Loucy (cell line): ENCODE results near the gene UPK1B.
A peak's percentile ranks its signal among the peaks of the same experiment; 100 is the strongest.
"Not testable (repeated sequence)": the region's sequence is repeated elsewhere in the genome, so short reads cannot be mapped to it uniquely, and the experiment has no call there.

Source experiments
- H2AFZ ChIP-seq: fragments of 200-600 bp; sonication (generic); 2 replicates; pipeline ENCODE4 v1.6.0; 2016; ENCODE audit warnings: antibody characterized with exemption, mild to moderate bottlenecking, low read length, moderate library complexity
- H3F3A ChIP-seq: fragments of 200-600 bp; 2 replicates; pipeline ENCODE4 v1.6.0; 2016; ENCODE audit warnings: antibody characterized with exemption, low read depth, mild to moderate bottlenecking
- H3K27me3 ChIP-seq: fragments of 200-600 bp; sonication (generic); 2 replicates; pipeline ENCODE4 v1.6.1; 2014; ENCODE audit warnings: low read length, mild to moderate bottlenecking; ENCODE audit not compliant: insufficient read depth, poor library complexity, severe bottlenecking
- H3K36me3 ChIP-seq: fragments of 200-600 bp; sonication (generic); 2 replicates; pipeline ENCODE4 v1.6.1; 2016; ENCODE audit warnings: low read length; ENCODE audit not compliant: insufficient read depth
- H3K4me1 ChIP-seq: fragments of 200-600 bp; sonication (generic); 2 replicates; pipeline ENCODE4 v1.5.1; 2014; ENCODE audit warnings: low read length, mild to moderate bottlenecking; ENCODE audit not compliant: insufficient read depth, poor library complexity, severe bottlenecking
- H3K4me2 ChIP-seq: fragments of 200-600 bp; sonication (generic); 2 replicates; pipeline ENCODE4 v1.6.0; 2014; ENCODE audit warnings: antibody characterized with exemption, low read length, low read depth, mild to moderate bottlenecking; ENCODE audit not compliant: poor library complexity, severe bottlenecking
- H3K4me3 ChIP-seq: fragments of 200-600 bp; sonication (generic); 2 replicates; pipeline ENCODE4 v1.5.1; 2014; ENCODE audit warnings: low read length, mild to moderate bottlenecking, mixed read lengths; ENCODE audit not compliant: poor library complexity, severe bottlenecking
- H3K79me2 ChIP-seq: fragments of 200-600 bp; sonication (generic); 2 replicates; pipeline ENCODE4 v1.6.1; 2014; ENCODE audit warnings: low read length; ENCODE audit not compliant: insufficient read depth
- H3K9ac ChIP-seq: fragments of 200-600 bp; sonication (generic); 2 replicates; pipeline ENCODE4 v1.6.0; 2014; ENCODE audit warnings: mild to moderate bottlenecking, low read depth, low read length, moderate library complexity; ENCODE audit not compliant: poor library complexity, severe bottlenecking
- H3K9me2 ChIP-seq: fragments of 200-600 bp; sonication (generic); replicated peaks from 2 replicates; pipeline ENCODE4 v1.6.1; 2016; ENCODE audit warnings: low read depth, low read length, mixed read lengths
- H3K9me3 ChIP-seq: fragments of 200-600 bp; sonication (generic); 2 replicates; pipeline ENCODE4 v1.6.1; 2014; ENCODE audit warnings: mild to moderate bottlenecking, antibody characterized with exemption, low read length, low read depth; ENCODE audit not compliant: insufficient read depth
- H4K20me1 ChIP-seq: fragments of 200-600 bp; sonication (generic); 2 replicates; pipeline ENCODE4 v1.6.0; 2014; ENCODE audit warnings: antibody characterized with exemption, low read length, mild to moderate bottlenecking; ENCODE audit not compliant: insufficient read depth, poor library complexity, severe bottlenecking
- EZH2phosphoT487 ChIP-seq: fragments of 200-600 bp; IDR thresholded peaks from 2 replicates; pipeline ENCODE4 v1.6.1; 2018; ENCODE audit warnings: antibody characterized with exemption, mild to moderate bottlenecking, moderate library complexity, borderline replicate concordance
- TF ChIP-seq, protein P1 (sequence below): fragments of 200-600 bp; sonication (generic); conservative IDR thresholded peaks from 2 replicates; pipeline ENCODE4 v1.5.1; 2014; ENCODE audit warnings: mild to moderate bottlenecking, antibody characterized with exemption, low read length

The UPK1B gene

DNA sequence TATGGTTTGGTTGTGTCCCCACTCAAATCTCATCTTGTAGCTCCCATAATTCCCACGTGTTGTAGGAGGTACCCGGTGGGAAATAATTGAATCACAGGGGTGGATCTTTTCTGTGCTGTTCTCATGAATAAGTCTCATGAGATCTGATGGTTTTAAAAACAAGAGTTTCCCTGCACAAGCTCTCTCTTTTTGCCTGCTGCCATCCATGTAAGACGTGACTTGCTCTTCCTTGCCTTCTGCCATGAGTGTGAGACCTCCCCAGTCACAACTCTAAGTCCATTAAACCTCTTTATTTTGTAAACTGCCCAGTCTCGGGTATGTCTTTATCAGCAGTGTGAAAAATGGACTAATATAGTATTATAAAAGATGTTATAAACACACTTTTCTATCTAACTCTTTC lies 34.0 kb upstream of the UPK1B start:
- H3F3A ChIP-seq, H4K20me1 ChIP-seq, H3K9me3 ChIP-seq, H3K27me3 ChIP-seq, H3K9ac ChIP-seq, H3K4me3 ChIP-seq, H3K36me3 ChIP-seq, H3K79me2 ChIP-seq, H3K4me1 ChIP-seq, H2AFZ ChIP-seq, H3K4me2 ChIP-seq, H3K9me2 ChIP-seq: not testable (repeated sequence)

DNA sequence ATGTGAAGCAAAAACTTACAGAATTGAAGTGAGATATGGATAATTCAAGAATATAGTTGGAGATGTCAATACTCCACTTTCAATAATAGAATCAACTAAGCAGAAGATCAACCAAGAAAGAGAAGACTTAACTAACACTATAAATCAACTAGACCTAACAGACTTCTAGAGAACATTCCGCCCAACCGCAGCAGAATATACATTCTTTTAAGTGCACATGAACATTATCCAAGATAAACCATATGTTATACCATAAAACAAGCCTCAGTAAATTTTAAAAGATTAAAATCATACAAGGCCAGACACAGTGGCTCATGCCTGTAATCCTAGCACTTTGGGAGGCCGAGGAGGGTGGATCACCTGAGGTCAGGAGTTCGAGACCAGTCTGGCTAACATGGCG lies 32.9 kb upstream of the UPK1B start:
- no peaks in the 10 kb centered on the region for H3F3A ChIP-seq
- TF ChIP-seq EZH2phosphoT487, result no peak
- TF ChIP-seq, protein P1, sequence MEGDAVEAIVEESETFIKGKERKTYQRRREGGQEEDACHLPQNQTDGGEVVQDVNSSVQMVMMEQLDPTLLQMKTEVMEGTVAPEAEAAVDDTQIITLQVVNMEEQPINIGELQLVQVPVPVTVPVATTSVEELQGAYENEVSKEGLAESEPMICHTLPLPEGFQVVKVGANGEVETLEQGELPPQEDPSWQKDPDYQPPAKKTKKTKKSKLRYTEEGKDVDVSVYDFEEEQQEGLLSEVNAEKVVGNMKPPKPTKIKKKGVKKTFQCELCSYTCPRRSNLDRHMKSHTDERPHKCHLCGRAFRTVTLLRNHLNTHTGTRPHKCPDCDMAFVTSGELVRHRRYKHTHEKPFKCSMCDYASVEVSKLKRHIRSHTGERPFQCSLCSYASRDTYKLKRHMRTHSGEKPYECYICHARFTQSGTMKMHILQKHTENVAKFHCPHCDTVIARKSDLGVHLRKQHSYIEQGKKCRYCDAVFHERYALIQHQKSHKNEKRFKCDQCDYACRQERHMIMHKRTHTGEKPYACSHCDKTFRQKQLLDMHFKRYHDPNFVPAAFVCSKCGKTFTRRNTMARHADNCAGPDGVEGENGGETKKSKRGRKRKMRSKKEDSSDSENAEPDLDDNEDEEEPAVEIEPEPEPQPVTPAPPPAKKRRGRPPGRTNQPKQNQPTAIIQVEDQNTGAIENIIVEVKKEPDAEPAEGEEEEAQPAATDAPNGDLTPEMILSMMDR, result no peak

DNA sequence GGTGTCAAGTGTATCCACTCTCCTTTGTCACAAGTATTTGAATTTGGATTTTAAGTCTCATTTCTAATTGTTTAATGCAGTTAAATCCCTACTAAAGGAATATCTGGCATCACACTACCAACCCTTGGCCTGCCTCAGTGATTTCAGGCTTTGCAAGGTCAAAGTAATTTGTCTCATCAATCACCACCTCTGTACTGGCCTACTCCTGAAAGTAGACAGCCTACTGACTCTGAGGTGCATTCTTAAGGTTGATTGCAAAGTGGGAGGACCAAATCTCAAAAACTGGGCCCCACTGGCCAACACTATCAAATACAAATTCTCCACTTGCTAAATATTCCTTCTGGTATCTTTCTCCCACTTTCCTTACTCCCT lies 28.3 kb upstream of the UPK1B start:
- H3K79me2 ChIP-seq, result no peaks in the 10 kb centered on the region
- no peak overlapping the region for H3K4me2 ChIP-seq
- no peaks in the 10 kb centered on the region for H3K9me2 ChIP-seq
- H3K36me3 ChIP-seq, result no peaks in the 10 kb centered on the region
- no peaks in the 10 kb centered on the region for H3F3A ChIP-seq
- no peak overlapping the region for H3K4me3 ChIP-seq
- no peak for TF ChIP-seq EZH2phosphoT487
- TF ChIP-seq, protein P1, result no peak
- no peaks in the 10 kb centered on the region for H3K4me1 ChIP-seq
- H3K9me3 ChIP-seq, result no peaks in the 10 kb centered on the region
- H3K9ac ChIP-seq, result no peak overlapping the region
- H2AFZ ChIP-seq, result 0 out of 2 replicates have a peak overlapping the region, but pooled peaks have one; percentile 67
- no peaks in the 10 kb centered on the region for H3K27me3 ChIP-seq
- H4K20me1 ChIP-seq, result no peaks in the 10 kb centered on the region

More for the DNA sequence above, 32.9 kb upstream of the UPK1B start:
- Histone ChIP-seq H3K9me3 (no peaks in the 10 kb centered on the region), H3K27me3 (no peaks in the 10 kb centered on the region), H4K20me1 (no peaks in the 10 kb centered on the region), H3K4me2 (no peak overlapping the region), H3K9me2 (no peaks in the 10 kb centered on the region), H3K4me1 (no peaks in the 10 kb centered on the region), H2AFZ (no peak overlapping the region), H3K9ac (no peak overlapping the region), H3K79me2 (no peaks in the 10 kb centered on the region), H3K4me3 (no peak overlapping the region), H3K36me3 (no peaks in the 10 kb centered on the region)

DNA sequence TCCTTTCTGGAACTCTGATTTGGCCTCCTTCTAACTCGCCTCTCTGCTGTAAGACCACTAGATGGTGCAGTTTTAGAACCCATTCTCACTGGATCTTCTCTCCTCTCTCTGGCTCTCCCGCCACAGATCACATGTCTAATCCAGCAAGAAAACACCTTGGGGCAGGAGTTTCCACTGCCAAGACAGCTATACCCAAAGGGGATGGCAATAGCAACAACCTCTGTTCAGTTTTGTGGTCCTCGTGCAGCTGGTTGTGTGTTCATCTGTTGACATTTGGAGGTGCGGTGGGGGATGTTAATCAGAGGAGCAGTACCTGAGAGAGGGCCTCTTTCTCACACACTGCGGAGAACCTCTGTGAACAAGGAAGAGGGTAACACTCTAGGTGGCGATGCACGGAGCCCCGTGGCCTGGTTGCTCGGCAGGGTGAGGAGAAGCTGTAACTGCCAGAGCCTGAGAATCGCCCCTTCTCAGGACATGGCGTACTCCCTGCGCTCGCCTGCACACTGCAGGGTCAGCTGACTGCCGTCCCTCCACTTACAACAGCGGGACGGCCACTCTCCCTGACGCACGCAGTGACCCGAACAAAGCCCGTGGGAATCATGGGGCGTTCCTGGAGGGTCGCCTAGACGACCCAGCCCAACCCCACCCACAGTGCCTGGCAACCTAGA lies 27.8 kb upstream of the UPK1B start, which contains the start of gene TEX55:
TEX55 (plus strand) TSS at position 666 of the 668 bp plus-strand sequence. CDS start 25 bp downstream, outside the sequence.
- Histone ChIP-seq H3K9ac (no peak within 1 kb of the TSS), H3F3A (no peaks in the 10 kb centered on the region), H2AFZ (peak within 1 kb of the TSS; percentile 67; the same call in 1 of the 2 replicates), H3K79me2 (no peaks in the 10 kb centered on the region), H3K27me3 (no peaks in the 10 kb centered on the region), H3K9me2 (no peaks in the 10 kb centered on the region), H4K20me1 (no peaks in the 10 kb centered on the region), H3K9me3 (no peaks in the 10 kb centered on the region), H3K4me3 (no peak within 1 kb of the TSS), H3K36me3 (no peaks in the 10 kb centered on the region), H3K4me2 (no peak within 1 kb of the TSS), H3K4me1 (no peaks in the 10 kb centered on the region)
- TF ChIP-seq, protein P1, result peak; percentile 76
- no peak for TF ChIP-seq EZH2phosphoT487
